ENCODE measurements around the gene SHD. TPM values are rescaled to one million over a fixed set of nuclear protein-coding genes. Genes with fewer than 3 reads are reported as not detected.

SHD gene
- total RNA-seq, 1 experiment from 2014 or later, result 0.46 TPM

GRCh38 chr19:4246767-4247593 lies 32.1 kb upstream of the SHD start, which contains the start of gene YJU2:
Gene YJU2, plus strand, starts transcription at chr19:4247080. Its CDS starts 67 bp downstream, at chr19:4247147.
- ChIA-PET POLR2A (interaction anchor here (0.7 kb wide), 1 partner anchor 112 kb away, joined by 3 read pairs; no protein-coding TSS in a partner anchor), CTCF (interaction anchor here (0.8 kb wide), 2 partner anchors 20 to 144 kb away, joined by 3 to 4 read pairs; no protein-coding TSS in a partner anchor)
- peak; percentile 91 for DNase-seq (ENCODE audit: low read depth, low spot score)
- TF ChIP-seq SIN3A (IDR thresholded peaks at IDR 0.05; ENCODE audit: borderline replicate concordance, insufficient read depth, low read depth, low read length) (no peak), POLR2AphosphoS5 (IDR thresholded peaks at IDR 0.05; ENCODE audit: low read depth, low read length) (peak; percentile 76), REST (IDR thresholded peaks at IDR 0.05; ENCODE audit: insufficient read depth in 1 of 2, low read depth in 2 of 2, low read length in 1 of 2) (no peak), CTCF (IDR thresholded peaks at IDR 0.05) (no peak)
- Histone ChIP-seq H3K27me3 (ENCODE audit: control insufficient read depth, insufficient read depth, low read length) (no peaks in the 10 kb centered on the region), H3K27ac (ENCODE audit: low read length) (peak within 1 kb of the TSS; percentile 96), H3K36me3 (ENCODE audit: control insufficient read depth, insufficient read depth, low read length) (no peaks in the 10 kb centered on the region), H3K4me1 (ENCODE audit: control insufficient read depth, insufficient read depth, low read length) (peaks cover 4% of the 10 kb centered on the region; the same call in 1 of the 2 replicates), H3K4me3 (ENCODE audit: low read depth in 2 of 2, low read length in 2 of 2) (peak within 1 kb of the TSS; percentile 67 to 83), H3K9me3 (ENCODE audit: control insufficient read depth, insufficient read depth, low read depth, low read length) (no peaks in the 10 kb centered on the region)
- in situ Hi-C loops (cut with HindIII; ENCODE audit: low pct_unique_long_range_greater_than_20kb, low sequenced_read_pairs) (no loop called here), intact Hi-C loops (cut with micrococcal nuclease; ENCODE audit: unreplicated experiment) (no loop called here)
- ATAC-seq, result peak; percentile 97
- TSS peak; percentile 92 for BruUV-seq (replicated peaks)

DNA sequence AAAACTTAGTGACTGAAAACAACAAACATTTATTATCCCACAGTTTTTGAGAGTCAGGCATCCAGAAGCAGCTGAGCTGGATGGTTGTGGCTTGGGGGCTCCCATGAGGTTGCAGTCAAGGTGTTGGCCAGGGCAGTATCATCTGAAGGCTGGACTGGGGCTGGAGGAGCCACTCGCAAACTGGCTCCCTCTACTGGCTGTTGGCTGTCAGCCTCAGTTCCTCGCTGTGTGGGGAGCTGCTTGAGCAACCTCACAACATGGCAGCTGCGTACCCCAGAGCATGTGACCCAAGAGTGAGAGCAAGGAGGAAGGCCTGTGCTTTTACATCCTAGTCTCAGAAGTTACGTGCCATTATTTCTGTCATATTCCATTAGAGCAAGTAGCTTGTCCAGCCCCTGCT lies 22.5 kb upstream of the SHD start:
- Histone ChIP-seq H3K36me3 (ENCODE audit: control insufficient read depth, insufficient read depth, low read length) (no peaks in the 10 kb centered on the region), H3K4me1 (ENCODE audit: control insufficient read depth, insufficient read depth, low read length) (no peaks in the 10 kb centered on the region), H3K9me3 (ENCODE audit: control insufficient read depth, insufficient read depth, low read depth, low read length) (no peaks in the 10 kb centered on the region), H3K27me3 (ENCODE audit: control insufficient read depth, insufficient read depth, low read length) (no peaks in the 10 kb centered on the region), H3K4me3 (ENCODE audit: low read depth in 2 of 2, low read length in 2 of 2) (no peak overlapping the region), H3K27ac (ENCODE audit: low read length) (no peak overlapping the region)
- BruUV-seq (replicated peaks), result no TSS peak
- ChIA-PET CTCF (no interaction called here), POLR2A (no interaction called here)
- intact Hi-C loops (cut with micrococcal nuclease; ENCODE audit: unreplicated experiment) (no loop called here), in situ Hi-C loops (cut with HindIII; ENCODE audit: low pct_unique_long_range_greater_than_20kb, low sequenced_read_pairs) (no loop called here)
- DNase-seq (ENCODE audit: low read depth, low spot score), result no peak
- TF ChIP-seq TCF7L2 (IDR thresholded peaks at IDR 0.05; ENCODE audit: low read depth, low read length) (no peak), POLR2AphosphoS5 (IDR thresholded peaks at IDR 0.05; ENCODE audit: low read depth, low read length) (no peak), SIN3A (IDR thresholded peaks at IDR 0.05; ENCODE audit: borderline replicate concordance, insufficient read depth, low read depth, low read length) (no peak), CTCF (IDR thresholded peaks at IDR 0.05) (no peak)
- no peak; the same call in 1 of the 2 replicates for ATAC-seq
